ENCODE measurements around the gene LZTR1. TPM values are rescaled to one million over a fixed set of nuclear protein-coding genes. Genes with fewer than 3 reads are reported as not detected.

LZTR1 gene
- total and polyA plus RNA-seq, 2 of the 8 experiments (the other 6 are each of a cell fraction or from before 2014, with no cell fraction given), result 22.3 to 31.0 TPM

DNA sequence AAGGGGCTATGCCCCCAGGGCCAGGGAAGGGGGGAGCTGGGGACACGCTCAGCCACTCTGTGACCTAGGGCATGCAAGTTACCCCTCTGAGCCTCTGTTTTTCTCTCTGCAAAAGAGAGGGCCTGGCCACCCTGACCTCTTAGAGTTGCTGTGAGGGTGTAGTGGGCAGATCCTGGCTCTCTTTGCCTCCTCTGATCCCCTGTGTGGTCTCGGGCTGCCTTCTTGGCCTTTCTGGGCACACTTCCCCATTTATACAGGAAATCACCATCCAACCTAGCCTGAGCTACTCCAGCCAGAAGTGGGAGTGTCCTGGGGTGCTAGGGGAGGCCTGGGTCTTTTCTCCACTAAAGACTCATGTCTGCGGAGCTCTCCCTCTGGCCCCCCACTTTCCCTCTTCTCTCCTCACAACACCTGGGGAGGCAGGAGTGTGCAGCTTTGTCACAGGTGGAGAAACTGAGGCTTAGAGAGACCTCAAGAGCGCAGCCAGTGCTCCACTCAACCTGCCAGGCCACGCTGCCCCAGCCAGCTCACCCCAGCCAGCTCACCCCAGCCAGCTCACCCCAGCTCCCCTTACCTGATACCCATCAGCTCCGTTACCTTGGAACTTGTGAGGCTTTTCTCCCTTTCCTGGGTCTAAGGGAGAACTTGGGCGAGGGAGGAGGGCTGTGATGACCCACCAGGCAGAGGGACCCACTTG lies 13.7 kb upstream of the LZTR1 start:
- Histone ChIP-seq H3K14ac (ENCODE audit: insufficient read length) (no peak overlapping the region), H2BK15ac (ENCODE audit: low read length) (no peak overlapping the region), H3K56ac (replicated peaks; ENCODE audit: insufficient read length, low read depth, low read length) (no peak overlapping the region), H3K4me3 (ENCODE audit: extremely low read depth in 1 of 4, insufficient read depth in 2 of 4, low read depth in 3 of 4, low read length in 4 of 4) (peak overlapping the region in 1 of 4 experiments; percentile 39; a peak in 2 of 8 replicates), H3K79me2 (ENCODE audit: control insufficient read depth in 1 of 2, insufficient read depth in 2 of 2, low read length in 2 of 2) (no peaks in the 10 kb centered on the region), H3K23ac (ENCODE audit: insufficient read length) (no peak overlapping the region), H3K18ac (ENCODE audit: extremely low read depth, low read length) (no peak overlapping the region; the same call in 1 of the 2 replicates), H3K4me2 (ENCODE audit: insufficient read depth in 1 of 2, low read depth in 2 of 2, low read length in 2 of 2) (peak overlapping the region; percentile 30 to 35; a peak in 1 of 4 replicates), H3K27me3 (replicated peaks in 1 of 4; ENCODE audit: control insufficient read depth in 3 of 4, extremely low read depth in 1 of 4, insufficient read depth in 3 of 4, low read length in 3 of 4) (peaks cover 31 to 64% (median 50%) of the 10 kb centered on the region in 4 experiments), H2BK12ac (ENCODE audit: low read depth, low read length) (0 out of 2 replicates have a peak overlapping the region, but pooled peaks have one; percentile 39), H2BK120ac (replicated peaks; ENCODE audit: low read depth, low read length) (no peak overlapping the region), H4K8ac (ENCODE audit: extremely low read depth, insufficient read depth, low read length) (no peak overlapping the region), H3K36me3 (ENCODE audit: control insufficient read depth in 2 of 4, insufficient read depth in 4 of 4, low read length in 3 of 4) (no peaks in the 10 kb centered on the region), H4K20me1 (replicated peaks in 1 of 2; ENCODE audit: control insufficient read depth in 1 of 2, insufficient read depth in 2 of 2, low read length in 2 of 2) (peaks cover 6 to 10% of the 10 kb centered on the region in 2 experiments), H3K9ac (replicated peaks in 1 of 4; ENCODE audit: extremely low read depth in 1 of 4, low read depth in 3 of 4, low read length in 3 of 4) (no peak overlapping the region), H3K23me2 (ENCODE audit: low read depth, low read length) (peaks cover 2% of the 10 kb centered on the region; the same call in 1 of the 2 replicates), H3K4ac (replicated peaks; ENCODE audit: insufficient read length, low read depth, low read length) (no peak overlapping the region), H2BK5ac (ENCODE audit: low read depth, low read length) (no peak overlapping the region), H3K4me1 (replicated peaks in 1 of 4; ENCODE audit: control insufficient read depth in 3 of 4, insufficient read depth in 4 of 4, low read length in 3 of 4) (peaks cover 0 to 19% (median 13%) of the 10 kb centered on the region in 4 experiments; a peak in 6 of 7 replicates), H4K5ac (ENCODE audit: insufficient read length, low read depth, low read length) (no peak overlapping the region), H2AFZ (ENCODE audit: low read length) (no peak overlapping the region), H3K27ac (ENCODE audit: low read depth, low read length) (no peak overlapping the region), H2BK20ac (ENCODE audit: low read length) (no peak overlapping the region), H2AK5ac (ENCODE audit: low read depth, low read length) (no peak overlapping the region), H3K9me3 (ENCODE audit: insufficient read depth in 2 of 2, low read depth in 1 of 2, low read length in 1 of 2) (no peaks in the 10 kb centered on the region), H3K79me1 (ENCODE audit: low read depth, low read length) (no peaks in the 10 kb centered on the region), H4K91ac (replicated peaks; ENCODE audit: insufficient read length, low read length) (no peak overlapping the region)
- WGBS, 2 experiments (ENCODE audit: extremely low coverage in 1 of 2, insufficient coverage in 1 of 2, insufficient read length in 1 of 2, insufficient replicate concordance in 2 of 2, low coverage in 1 of 2, low lambda C conversion rate in 2 of 2, missing lambda C conversion rate in 1 of 2), result 72% methylated on average over 3 of the region's 7 CpGs; no CpG with 5 or more reads in 1 of the 2 experiments
- DNase-seq (ENCODE audit: low read depth in 1 of 2, low spot score in 2 of 2) (peak in 1 of 2 experiments; percentile 54), FAIRE-seq (no peak)
- ChIA-PET POLR2A (ENCODE audit: partially characterized antibody) (interaction anchor here (0.7 to 2.2 kb wide), 5 partner anchors 10 to 78 kb away, joined by 3 to 15 read pairs (median 5); no protein-coding TSS in a partner anchor), CTCF (ENCODE audit: partially characterized antibody) (interaction anchor here (0.7 to 10.9 kb wide), 6 partner anchors 10 to 83 kb away, joined by 3 to 115 read pairs (median 8); partner anchors contain the start of gene THAP7)
- no peak for TF ChIP-seq PHF8 (conservative IDR thresholded peaks at IDR 0.05; ENCODE audit: low read depth, low read length)
- no peak for TF ChIP-seq SIN3A (conservative IDR thresholded peaks at IDR 0.05 in 1 of 2, IDR thresholded peaks at IDR 0.05 in 1 of 2; ENCODE audit: low read depth in 1 of 2, low read length in 2 of 2)
- TF ChIP-seq CHD1 (IDR thresholded peaks at IDR 0.05; ENCODE audit: low read depth, low read length), result no peak
- no peak for TF ChIP-seq HDAC6 (IDR thresholded peaks at IDR 0.05; ENCODE audit: low read depth, low read length)
- TF ChIP-seq CTBP2 (IDR thresholded peaks at IDR 0.05; ENCODE audit: borderline replicate concordance, insufficient read depth, insufficient read length, low read length), result no peak
